ENCODE data around the gene SERAC1.

DNA sequence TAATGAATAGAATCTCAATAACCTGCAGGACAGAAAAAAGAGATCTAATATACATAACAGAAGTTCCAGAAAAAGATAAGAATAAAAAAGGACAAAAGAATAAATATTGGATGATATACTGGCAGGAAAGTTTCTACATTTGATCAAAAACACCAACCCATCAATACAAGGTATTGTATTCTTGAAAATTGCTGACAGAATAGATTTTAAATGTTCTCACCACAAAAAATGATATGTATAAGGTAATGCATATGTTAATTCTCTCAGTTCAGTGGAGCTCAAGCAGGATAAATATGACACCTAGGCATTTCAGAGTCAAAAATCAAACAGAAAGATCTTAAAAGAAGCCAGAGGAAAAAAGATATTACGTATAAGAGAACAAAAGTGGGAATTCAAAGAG, 43.8 kb downstream of the SERAC1 start:
- TF ChIP-seq TAF1 (IDR thresholded peaks at IDR 0.05; ENCODE audit: borderline replicate concordance, low read depth, low read length) (no peak), ESRRA (IDR thresholded peaks at IDR 0.05; ENCODE audit: low read length) (no peak), BRCA1 (IDR thresholded peaks at IDR 0.05; ENCODE audit: low read depth, low read length) (no peak)
- TF ChIP-seq, protein P1, sequence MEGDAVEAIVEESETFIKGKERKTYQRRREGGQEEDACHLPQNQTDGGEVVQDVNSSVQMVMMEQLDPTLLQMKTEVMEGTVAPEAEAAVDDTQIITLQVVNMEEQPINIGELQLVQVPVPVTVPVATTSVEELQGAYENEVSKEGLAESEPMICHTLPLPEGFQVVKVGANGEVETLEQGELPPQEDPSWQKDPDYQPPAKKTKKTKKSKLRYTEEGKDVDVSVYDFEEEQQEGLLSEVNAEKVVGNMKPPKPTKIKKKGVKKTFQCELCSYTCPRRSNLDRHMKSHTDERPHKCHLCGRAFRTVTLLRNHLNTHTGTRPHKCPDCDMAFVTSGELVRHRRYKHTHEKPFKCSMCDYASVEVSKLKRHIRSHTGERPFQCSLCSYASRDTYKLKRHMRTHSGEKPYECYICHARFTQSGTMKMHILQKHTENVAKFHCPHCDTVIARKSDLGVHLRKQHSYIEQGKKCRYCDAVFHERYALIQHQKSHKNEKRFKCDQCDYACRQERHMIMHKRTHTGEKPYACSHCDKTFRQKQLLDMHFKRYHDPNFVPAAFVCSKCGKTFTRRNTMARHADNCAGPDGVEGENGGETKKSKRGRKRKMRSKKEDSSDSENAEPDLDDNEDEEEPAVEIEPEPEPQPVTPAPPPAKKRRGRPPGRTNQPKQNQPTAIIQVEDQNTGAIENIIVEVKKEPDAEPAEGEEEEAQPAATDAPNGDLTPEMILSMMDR (IDR thresholded peaks at IDR 0.05 in 2 of 3, conservative IDR thresholded peaks at IDR 0.05 in 1 of 3; ENCODE audit: control insufficient read depth in 2 of 3, extremely low read depth in 1 of 3, insufficient read depth in 1 of 3, low read depth in 3 of 3, low read length in 3 of 3), result no peak

Data from GM12878 (cell line).